CD4-positive, alpha-beta T cell treated with Interleukin-2 at 100 ng/mL for 4 hours (primary cell): ENCODE data around the gene HPSE.
A peak's percentile ranks its signal among the peaks of the same experiment; 100 is the strongest.

ENCODE experiments used
- DNase-seq: peaks from one replicate; pipeline ENCODE4 v3.0.0-alpha.2; 2020; ENCODE audit warnings: low spot score

Gene HPSE

DNA sequence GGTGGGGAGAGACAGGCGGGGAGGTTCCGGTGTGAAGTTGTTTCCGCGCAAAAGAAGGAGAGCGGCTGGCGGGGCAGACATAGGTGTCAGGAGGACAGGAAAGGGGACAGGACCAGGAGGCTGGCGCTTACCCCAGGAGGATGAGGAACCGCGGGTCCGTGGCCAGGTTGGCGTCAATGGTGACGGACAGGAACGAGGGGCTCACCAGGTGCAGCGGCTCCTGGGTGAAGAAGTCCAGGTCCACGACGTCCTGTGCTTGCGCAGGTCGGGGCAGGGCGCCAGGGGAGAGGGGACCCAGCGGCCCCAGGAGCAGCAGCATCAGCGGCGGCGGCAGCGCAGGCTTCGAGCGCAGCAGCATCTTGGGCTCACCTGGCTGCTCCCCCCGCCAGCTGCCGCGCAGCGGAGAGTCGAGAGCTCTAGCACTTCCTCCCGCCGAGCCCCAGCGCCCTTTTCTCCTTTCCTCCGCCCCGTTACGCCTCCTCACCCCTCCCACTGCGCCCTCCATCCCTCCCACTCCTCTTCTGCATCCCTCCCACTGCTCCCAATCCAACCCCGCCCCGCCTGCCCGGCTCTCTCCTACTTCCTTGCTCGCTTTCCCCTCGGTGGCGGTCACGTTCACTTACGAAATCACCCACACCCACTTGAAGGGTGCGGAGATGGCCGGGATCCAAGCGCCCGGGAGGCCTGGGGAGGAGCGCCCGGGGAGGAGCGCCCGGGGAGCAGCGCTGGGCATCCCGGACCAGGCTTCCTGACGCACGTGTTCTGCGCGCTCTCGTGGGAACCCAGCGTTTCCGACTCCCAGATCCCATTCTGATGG lies at the start of gene HPSE:
Gene HPSE, minus strand, starts transcription at position 424 of the 817 bp plus-strand sequence. Its CDS starts 66 bp downstream, at position 358.
- DNase-seq = peak; percentile 63

DNA sequence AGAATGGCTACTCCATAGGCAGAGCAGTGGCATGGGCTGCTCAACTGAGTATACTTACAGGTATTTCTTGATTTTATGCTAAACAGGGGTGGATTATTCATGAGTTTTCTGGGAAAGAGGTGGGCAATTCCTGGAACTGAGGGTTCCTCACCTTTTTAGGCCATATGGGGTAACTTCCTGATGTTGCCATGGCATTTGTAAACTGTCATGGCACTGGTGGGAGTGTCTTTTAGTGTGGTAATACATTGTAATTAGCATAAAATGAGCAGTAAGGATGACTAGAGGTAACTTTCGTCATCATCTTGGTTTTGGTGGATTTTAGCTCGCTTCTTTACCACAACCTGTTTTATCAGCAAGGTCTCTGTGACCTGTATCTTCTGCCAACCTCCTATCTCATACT lies 48.2 kb upstream of the HPSE start:
- DNase-seq = peak; percentile 20

DNA sequence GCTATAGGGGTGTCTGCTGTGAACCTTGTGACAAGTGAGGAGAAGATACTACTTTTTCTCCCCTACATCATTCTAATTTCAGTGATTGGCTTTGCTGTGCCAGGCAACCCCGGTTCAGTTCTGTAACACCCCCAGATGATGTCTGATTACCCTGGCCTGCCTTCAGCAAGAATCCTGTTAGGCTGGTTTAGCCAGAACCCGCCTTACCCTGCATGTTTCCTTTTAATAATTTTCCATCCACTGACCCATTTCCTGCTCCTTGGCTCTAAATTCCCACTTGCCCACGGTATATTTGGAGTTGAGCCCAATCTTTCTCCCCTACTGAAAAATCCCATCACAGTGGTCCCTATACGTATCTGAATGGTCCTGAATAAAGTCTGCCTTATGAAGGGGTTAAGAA lies 46.5 kb upstream of the HPSE start:
- no peak for DNase-seq

DNA sequence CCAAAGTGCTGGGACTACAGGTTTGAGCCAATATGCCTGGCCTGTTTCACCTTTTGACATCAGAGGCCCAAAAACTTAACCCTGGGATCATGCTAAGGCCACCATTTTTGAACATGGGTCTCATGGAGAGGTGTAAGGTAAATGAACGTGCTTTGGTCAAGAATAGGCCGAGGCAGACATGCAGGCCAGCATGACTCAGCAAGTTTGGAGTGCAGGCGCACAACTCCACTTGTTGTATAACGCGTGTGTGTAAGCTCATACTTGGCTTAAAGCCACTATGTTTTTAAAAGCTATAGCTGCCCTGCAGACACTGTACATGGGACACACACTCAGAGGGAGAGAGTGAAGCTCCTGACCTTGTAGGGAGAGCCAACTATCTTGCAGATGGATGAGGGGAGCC lies 43.8 kb upstream of the HPSE start:
- no peak for DNase-seq

DNA sequence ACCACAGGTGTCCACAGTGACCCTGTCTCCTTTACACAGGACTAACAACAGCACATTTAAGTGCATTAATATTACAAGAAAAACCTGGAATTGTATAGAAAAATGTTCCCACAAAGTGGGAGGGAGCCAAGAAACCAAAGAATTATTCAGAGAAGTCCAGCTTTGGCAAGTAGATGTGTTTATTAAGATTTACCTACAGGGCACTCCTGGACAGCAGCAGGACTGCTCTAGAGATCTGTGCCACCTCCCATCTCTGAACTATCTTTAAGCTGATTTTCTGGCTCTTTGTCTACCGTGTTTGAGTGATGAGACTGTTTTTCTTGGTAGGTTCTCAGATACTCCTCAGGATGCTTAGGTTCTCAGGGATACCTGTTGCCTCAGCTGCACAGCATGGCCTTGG lies 38.3 kb upstream of the HPSE start:
- no peak for DNase-seq

DNA sequence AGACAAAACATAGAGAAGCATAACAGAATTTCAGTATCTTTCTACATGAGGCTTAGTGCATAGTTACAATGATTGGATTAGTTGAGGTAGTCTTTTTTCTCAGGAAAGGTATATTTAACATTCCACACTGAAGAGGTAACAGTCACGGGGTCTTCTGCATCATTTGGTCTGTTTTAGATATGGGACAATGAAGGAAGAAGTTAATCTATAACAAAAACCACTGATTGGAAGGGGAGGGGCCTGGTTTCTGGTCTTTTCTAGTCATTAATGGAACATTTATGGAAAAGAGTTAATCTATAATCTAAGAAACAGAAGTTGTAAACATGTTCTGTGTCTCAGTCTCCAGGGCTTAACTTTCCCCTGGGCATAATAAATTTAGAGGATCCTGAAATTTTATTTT lies 37.3 kb upstream of the HPSE start:
- no peak for DNase-seq

DNA sequence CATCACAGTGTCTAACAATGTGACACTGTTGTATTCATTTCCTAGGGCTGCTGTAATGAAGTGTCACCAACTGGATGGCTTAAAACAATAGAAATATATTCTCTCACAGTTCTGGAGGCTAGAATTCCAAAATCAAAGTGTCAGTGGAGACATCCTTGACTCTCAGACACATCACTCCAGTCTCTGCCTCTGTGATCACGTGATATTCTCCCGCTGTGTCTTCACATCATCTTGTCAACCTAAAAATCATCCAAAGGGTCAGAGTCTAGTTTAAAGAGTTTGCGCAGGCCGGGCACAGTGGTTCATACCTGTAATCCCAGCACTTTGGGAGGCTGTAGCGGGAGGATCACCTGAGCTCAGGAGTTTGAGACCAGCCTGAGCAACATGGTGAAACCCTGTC lies 36.6 kb upstream of the HPSE start:
- no peak for DNase-seq

DNA sequence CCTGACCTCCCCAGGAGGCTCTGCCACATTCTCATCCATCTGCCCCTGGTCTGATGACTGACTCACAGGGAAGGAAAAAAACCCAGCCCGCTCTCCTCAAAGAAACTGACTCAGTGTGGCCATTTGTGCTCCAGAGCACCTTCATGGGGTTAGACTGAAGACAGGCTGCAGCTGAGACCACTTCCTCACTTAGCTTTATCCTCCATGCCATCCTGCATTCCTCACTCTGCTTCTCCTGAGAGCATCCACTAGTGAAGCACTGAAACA lies 35.9 kb upstream of the HPSE start:
- DNase-seq = no peak

DNA sequence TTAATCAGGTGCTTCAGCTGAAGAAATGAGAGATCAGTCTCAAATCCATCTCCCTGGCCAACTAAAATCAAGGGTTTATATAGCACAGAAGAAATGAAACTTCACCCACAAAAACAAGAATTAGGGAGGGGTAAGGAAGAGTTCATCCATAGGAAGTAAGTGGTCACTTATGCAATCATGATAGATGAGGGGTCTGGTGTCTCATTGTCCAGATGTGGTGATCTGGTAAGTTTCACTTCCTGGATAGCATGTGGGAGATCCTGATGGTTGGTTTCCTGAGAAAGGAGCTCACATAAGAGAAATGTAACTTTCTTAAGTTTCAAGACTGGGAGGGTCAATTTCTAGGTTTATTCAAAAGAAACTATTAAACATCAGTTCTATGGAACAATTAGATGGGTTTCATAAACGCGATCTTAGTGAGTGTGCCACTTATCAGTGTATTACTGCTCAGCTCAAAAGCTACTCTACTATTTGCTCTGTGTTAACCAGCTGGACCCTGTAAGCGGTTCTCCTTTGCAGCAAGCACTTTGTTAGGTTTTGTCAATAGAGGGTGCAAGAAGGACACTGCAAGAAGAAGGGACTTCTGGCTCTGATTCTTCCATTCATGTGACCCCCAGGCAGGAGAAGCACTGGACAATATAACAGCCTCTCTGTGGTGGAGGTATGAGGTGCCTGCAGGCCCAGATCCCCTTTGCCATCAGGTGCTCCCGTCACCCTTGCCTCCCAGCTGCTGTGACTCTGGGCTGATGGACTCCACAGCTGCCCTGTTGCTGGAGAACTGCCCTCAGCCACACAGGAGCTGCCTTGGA lies 35.4 kb upstream of the HPSE start:
- no peak for DNase-seq

DNA sequence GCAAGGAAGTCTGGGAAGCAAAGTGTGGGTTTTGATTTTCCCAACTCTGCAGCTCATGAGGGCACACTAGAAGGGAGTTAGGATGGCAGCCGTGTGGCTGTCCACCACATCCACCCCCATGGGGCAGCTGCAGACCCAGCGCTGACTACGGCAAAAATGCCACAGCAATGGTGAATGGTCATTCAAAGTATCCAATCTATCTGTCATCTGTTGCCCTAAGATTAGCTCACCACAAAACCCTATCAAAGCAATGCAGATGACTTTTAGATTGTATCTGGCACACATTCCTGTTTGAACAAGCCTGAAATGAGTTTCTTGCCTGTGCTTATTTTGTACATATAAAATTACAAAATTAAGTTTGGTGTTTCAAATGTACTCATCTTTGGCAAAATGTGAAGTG lies 29.7 kb upstream of the HPSE start:
- DNase-seq = no peak

DNA sequence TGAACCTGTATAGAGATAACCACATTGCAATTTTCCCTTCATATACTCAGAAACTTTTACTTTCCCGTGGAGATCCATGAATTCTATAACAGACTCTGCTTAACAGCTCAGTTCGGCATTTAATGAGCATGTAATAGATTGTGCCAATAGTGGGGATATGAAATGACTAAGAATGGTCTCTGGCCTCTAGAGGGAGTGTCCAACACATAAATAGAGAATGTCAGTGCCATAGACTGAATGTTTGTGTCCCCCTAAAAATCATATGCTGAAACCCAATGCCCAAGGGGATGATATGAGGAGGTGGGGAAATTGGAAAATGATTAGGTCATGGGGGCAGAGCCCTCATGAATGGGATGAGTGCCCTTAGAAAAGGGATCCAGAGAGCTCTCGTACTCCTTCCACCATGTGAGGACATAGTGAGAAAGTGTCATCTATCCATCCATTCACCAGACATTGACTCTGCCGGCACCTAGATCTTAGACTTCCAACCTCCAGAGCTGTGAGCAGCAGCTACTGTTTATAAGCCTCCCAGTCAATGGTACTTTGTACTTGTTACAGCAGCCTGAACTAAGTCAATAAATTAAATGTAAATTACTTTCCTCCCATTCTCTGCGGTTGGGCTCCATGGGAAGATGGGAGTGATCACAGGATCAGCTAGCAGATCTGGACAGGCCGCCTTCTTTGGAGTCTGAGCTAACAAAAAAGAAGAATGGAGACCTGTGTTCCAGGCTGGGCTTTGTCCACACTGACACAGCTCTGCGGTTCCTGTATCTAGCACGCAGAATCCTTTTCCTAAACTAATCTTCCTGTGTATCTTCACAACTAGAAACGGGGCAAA lies 28.1 kb upstream of the HPSE start:
- no peak for DNase-seq

DNA sequence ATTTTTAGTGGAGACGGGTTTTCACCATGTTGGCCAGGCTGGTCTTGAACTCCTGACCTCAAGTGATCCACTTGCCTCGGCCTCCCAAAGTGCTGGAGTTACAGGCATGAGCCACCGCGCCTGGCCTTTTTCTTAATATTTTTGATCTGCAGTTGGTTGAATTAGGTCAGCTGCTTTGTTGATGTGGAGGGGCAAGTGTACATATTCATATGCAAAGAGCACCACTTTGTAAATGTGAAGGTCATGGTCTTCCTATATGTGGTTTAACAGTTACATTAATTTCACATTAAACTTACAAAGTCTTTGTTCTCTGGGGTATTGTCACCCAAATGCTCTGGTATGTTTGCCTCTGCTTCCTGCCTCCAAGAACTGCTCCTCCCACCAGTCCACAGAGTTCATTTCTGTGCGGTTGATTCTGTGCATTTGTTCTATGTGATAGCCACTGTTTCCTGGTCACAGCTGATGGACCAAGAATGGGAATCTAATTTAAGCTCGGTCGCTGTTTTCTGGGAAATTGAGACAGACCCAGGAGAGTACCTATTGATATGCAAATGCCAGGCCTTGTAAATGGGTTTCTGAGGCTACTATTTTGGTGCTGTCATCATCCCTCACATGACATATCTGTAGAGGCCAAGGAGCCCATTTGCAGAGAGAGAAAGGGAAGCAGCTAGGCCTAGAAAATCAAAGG lies 26.9 kb upstream of the HPSE start:
- no peak for DNase-seq

DNA sequence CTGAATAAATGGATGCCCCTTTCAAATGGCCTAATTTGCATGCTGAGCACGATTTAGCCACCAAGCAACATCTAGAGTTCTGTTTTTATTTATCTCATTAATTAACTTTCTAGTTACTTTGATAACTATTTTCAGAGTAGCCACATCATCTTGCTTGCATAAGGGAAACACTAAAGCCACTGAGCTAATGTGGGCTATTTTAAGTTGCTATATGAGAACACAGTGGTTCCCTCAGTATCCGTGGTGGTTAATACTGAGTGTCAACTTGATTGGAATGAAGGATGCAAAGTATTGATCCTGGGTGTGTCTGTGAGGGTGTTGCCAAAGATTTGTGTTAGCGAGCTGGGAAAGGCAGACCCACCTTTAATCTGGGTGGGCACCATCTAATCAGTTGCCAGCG lies 25.4 kb upstream of the HPSE start:
- DNase-seq = no peak

DNA sequence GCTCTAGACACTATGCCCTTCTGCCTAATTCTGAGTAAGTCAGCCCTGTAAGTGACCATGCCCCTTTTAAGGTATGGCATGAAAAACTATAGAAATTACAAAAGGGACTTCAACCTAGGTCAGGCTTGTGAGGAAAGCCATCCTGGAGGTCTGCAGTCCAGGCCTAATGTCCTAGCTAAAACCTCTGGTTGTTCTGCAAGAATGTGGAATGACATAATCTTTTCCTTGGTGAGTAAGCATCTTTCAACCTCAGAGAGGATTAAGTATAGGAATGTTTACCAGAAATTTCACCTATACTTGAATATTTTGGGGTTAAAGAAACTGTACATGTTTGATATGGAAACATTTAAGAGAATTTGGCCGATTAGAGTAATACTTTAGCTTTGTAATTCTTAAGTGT lies 23.8 kb upstream of the HPSE start:
- no peak for DNase-seq

DNA sequence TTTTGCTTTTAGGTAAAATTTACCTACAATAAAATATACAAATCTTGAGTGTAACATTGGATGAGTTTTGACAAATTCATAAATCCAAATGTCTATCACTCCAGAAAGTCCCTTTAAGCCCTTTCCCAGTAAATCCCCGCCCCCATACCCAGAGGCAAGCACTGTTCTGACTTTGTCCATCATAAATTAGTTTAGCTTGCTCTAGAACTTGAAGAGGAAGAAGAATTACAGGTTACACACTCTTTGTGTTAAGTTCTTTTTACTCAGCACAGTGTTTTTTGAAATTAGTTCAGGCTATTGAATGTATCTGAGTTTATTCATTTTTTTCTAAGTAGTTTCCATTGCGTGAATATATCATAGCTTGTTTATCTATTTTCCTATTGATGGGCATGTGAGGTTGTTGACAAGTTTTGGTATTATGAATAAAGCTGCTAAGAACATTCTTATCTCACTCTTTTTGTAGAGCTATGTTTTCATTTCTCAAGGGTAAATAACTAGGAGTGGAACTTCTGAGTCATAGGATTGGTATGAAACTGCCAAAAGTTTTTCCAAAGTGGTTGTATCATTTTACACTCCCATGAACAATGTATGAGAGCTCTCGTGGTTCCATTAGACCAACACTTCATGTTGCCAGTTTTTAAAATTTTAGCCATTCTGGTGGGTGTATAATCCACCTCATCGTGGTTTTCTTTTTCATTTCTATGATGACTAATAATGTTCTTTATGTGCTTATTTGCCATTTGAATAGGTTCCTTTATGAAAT lies 22.4 kb upstream of the HPSE start:
- DNase-seq = no peak

DNA sequence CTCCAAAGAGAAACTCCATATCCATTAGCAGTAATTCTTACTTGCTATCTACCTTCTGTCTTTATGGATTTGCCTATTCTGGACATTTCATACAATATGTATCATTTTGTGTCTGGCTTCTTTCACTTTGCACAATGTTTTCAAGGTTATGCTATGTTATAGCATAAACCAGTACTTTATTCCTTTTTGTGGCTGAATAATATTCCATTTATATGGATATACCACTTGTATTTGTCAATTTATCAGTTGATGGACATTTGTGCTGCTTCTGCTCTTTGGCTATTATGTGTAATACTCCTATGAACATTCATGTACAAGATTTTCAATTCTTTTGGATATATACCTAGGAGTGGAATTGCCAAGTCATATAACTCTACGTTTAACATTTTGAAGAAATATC lies 18.9 kb upstream of the HPSE start:
- DNase-seq = no peak

DNA sequence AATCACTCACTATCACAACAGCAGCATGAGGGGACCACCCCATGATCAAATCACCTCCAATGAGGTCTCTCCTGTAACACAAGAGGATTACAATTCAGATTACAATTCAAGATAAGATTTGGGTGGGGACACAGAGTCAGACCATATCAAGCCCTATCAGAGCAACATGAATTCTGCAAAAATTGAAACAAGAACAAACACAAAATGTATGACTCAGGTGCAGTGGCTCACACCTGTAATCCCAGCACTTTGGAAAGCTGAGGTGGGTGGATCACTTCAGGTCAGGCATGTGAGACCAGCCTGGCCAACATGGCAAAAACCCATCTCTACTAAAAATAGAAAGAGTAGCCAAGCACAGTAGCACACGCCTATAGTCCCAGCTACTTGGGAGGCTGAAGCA lies 13.4 kb upstream of the HPSE start:
- no peak for DNase-seq

DNA sequence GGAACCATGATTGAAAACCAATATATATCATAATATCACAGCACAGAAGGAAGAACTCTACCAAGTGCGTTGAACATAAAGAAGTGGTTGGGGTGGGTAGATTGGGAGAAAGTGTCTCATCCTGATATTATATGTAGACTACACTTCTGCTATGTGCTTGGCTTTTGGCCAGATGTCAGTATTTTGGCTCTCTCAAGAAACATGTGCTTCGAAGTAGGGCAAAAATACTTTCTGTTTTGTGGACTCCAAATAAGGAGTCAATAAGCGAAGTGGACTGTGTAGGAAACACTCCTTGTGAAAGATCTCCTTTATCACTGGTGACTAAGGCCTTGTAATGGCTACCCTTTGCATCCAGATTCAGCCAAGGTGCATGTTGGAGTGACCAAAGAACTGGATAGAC lies 7.8 kb upstream of the HPSE start:
- no peak for DNase-seq

DNA sequence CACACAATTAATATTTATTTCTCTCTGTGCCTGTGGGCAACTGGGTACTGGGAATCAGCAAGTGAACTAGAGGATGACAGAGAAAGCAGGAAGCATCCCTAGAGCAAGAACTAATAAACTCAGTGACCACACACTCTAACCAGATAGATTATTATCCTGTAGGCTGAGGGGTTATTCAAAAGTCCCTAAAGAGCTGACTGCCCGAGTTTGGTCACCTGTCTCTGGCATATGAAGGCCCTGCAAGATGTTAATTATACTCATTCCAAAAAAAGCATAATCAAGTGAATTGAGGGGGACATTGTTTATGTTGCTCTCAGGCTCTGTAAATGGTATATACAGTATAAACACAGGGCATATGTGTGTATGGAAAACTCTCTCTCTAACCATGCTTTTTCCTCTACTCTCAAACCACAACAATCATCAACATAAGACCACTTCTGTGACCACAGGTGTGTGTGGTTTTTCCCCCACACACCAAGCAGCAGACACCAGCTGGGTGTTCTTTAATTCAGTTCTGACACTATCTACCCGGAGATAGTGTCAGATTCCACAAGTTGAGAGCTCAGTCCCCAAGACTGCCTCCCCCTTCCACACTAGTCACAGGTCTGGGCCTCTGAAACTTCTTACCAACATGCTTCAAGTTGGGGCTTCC lies 6.2 kb upstream of the HPSE start:
- DNase-seq = peak; percentile 24

DNA sequence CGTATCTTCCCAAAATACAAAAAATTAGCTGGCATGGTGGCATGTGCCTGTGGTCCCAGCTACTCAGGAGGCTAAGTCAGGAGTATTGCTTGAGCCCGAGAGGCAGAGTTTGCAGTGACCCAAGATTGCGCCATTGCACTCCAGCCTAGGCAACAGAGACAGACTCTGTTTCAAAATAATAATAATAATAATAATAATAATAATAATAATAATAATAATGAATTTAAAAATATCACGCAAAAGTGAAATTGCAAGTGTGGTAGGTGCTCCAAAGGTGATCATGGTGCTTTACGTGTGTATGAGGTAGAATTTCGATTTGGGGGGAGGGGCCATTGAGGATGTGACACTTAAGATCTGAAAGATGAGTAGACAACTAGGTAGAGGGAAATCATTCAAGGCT lies 4.9 kb upstream of the HPSE start:
- DNase-seq = no peak

DNA sequence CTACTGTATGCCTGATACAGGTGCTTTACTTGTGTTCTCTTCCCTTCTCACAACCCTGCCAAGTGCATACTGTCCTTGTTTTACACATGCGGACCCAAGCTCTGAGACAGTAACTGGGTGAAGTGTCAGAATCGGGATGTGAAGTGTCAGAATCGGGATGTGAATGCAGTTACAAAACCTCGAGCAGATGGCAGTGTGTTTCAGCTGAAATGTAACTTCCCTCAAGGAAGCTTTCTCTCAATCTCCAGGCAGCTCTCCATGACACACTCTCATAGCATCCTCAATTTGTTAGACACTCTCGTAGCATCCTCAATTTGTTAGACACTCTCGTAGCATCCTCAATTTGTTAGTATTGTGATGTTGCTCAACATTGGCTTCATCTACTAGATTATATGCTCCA lies 1.1 kb upstream of the HPSE start:
- DNase-seq = no peak
